Head of caudate nucleus (tissue), 42 donors: ENCODE results near the gene MBD3L1.
A peak's percentile ranks its signal among the peaks of the same experiment; 100 is the strongest.

Experiments
- DNase-seq, 42 donors: peaks; one replicate each; pipeline versions ENCODE4 v3.0.0 to v3.0.0-alpha.2; 2020 to 2021; ENCODE audit warnings: mixed read lengths in 7 of 42
- intact Hi-C: fragments of 100-400 bp; cut with DNase I; formaldehyde crosslinking; loops from one replicate; pipeline ENCODE4 v1.15.0; 2022

The MBD3L1 gene

DNA sequence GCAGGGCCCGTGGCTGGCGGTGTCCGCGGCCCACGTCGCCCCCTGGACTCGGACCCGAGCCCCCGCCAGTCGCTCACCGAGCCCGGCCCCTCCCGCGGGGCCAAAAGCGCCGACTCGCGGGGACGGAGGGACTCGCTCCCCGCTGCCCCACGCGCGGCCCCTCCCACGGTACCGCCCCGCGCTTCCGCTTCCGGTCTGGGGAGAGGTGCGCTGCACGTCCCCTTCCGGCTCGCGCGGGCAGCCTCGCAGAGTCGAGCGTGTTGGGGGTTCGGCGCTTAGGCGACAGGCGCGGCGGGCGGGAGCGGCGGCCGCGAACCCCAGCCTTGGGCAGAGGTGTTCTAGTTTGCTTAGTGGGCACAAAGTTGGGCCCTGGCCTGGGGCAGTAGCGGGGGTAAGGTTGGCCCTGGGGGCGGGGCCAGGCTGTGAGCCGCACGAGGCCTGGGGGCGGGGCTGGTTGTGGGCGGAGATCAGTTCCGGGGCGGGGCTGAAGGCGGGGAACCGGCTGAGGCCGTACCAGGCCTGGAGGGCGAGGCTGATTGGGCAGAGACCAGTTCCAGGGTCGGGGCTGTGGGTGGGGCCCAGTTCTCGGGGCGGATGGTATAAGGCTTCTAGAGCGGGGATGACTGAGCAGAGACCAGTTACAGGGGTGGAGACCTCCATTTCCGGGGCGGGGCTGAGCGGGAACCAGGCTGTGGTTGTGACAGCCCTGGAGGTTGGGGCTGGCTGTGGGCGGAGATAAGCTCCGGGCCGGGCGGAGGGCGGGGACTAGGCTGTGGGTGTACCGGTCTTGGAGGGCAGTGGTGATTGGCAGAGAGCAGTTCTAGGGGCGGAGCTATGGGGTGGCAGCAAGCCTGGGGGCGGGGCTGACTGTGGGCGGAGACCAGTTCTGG lies at the start of gene MBD3L1, which contains the start of gene ZNF558:
MBD3L1 (plus strand) TSS at position 246 of the 890 bp plus-strand sequence. CDS start 10,302 bp downstream, outside the sequence.
ZNF558 (minus strand) TSS at position 173 of the 890 bp plus-strand sequence. CDS start 9,645 bp downstream, outside the sequence.
- peak; percentile 97 to 100 (median 99) for DNase-seq
- intact Hi-C loops: no loop called here

GRCh38 chr19:8794823-8795222 lies 37.4 kb upstream of the MBD3L1 start:
- intact Hi-C loops: no loop called here
- DNase-seq: no peak

DNA sequence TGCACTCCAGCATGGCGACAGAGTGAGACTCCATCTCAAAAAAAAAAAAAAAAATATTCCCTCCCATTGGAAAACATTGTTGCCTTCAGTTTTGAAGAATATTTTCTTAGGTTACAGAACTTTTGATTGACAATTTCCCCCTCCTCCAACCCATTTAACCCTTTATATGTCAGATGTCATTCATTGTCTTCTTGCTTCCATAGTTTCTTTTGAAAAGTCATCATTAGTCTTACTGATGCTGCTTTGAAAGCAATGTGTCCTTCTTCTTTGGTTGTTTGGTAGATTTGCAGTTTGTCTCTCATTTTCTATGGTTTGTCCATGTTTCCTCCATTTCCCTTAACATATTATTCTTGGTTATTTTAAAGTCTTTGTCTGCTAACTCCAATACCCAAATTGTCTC lies 25.5 kb upstream of the MBD3L1 start:
- DNase-seq: no peak
- intact Hi-C loops: no loop called here

DNA sequence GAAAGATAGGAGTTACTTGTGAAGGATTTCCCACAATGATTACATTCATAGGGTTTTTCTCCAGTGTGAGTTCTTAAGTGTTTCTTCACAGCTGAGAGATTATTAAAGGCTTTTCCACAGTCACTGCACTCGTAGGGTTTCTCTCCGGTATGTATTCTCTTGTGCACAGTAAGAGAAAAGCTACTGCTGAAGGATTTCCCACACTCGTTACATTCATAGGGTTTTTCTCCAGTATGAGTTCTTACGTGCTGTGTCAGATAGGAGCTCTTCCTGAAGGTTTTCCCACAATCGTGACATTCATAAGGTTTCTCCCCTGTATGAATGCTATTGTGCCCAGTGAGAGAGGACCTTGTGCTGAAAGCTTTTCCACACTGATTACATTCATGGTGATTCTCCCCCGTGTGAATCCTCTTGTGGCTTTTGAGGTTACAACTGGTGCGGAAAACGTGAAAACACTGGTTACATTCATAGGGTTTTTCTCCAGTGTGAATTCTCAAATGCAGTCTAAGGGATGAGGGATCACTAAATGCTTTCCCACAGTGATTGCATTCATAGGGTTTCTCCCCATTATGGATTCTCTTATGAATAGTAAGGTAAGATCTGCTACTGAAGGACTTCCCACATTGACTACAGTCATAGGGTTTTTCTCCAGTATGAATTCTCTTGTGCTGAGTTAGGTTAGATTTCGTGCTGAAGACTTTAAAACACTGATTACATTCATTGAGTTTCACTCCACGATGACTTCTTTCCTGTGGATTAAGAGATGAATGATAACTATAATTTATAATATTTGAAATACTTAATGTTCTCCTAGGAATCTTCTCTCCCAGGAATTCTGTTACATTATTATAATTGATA lies 20.6 kb upstream of the MBD3L1 start:
- intact Hi-C loops: no loop called here
- DNase-seq: no peak

GRCh38 chr19:8814176-8814575 lies 18.0 kb upstream of the MBD3L1 start:
- DNase-seq: no peak
- intact Hi-C loops: no loop called here

- intact Hi-C loops: no loop called here
- DNase-seq: no peak
Measured at GRCh38 chr19:8815780-8816179, 16.4 kb upstream of the MBD3L1 start.

- no peak for DNase-seq
- intact Hi-C loops: no loop called here
Measured at GRCh38 chr19:8820234-8820633, 11.9 kb upstream of the MBD3L1 start.

DNA sequence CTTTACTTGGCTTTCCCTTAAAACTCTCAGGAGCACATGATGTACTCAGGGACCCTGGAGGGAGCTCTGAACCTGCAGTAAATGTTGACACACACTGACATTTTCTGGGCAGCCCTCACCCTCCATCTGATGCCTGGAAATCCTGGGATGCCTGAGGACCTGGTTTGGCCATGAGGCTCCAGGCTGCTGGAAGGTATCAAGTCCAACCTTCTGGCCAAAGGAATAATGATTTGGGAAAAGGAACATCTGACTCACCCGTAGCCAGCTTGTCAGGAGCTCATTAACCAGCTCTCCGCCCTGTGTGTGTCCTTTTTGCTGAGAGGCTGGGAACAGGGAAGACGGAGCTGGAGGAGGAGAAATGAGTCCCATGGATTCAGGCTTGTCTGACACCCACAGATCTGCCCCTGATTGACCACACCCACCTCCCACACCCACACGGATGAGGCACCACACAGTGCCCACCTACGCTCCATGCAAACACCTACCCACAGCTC lies 10.4 kb upstream of the MBD3L1 start:
- intact Hi-C loops: no loop called here
- no peak for DNase-seq

- DNase-seq: no peak
- intact Hi-C loops: no loop called here
Measured at GRCh38 chr19:8826371-8826770, 5.8 kb upstream of the MBD3L1 start.

DNA sequence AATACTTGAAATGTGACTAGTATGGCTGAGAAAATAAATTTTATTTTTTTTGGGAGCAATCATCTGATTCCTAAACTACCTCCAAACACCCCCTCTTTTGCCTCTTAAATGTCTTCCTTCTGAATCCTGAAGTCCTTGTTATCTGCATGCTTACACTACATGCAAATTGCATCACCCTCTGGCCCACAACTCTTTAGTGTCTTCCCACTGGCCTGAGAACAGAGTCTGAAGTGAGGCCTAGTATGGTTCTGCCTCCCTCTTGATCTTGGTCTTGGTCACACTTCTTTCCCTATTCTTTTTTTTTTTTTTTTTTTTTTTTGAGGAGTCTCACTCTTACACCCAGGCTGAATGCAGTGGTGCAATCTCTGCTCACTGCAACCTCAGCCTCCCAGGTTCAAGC lies 4.9 kb upstream of the MBD3L1 start:
- no peak for DNase-seq
- intact Hi-C loops: no loop called here

DNA sequence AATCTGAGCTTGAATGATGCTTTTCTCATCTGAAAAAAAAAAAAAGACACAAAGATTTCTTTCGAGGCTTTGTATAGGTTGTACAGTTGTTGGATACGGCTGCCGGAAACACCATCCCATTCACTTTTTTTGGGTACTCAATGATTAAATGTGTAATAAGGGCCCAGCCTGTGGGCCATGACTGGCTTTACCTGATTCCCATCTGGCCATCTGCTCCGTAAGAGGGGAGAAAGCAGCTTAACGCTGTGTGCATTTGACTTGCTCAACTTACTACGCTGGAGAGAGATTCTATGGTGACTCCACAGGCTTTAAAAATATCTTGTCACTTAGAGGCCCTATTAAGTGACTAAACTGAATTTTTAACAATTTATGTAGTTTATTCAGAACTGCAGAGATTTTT lies 804 bp upstream of the MBD3L1 start:
- intact Hi-C loops: no loop called here
- no peak for DNase-seq

DNA sequence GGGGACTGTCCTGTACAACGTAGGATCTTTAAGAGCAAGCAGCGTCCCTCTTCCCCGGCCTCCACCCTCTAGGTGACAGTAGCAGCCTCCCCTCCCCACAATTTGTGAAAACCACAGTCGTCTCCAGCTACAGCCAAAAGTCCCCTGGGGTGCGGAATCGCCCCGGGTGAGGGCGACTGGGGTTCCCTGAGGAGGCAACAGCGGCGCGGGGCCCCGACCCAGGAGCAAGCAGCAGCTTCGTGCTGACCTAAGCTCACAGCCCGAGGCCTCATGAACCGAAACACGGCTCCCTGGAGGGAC lies 395 bp upstream of the MBD3L1 start:
- no peak for DNase-seq
- intact Hi-C loops: no loop called here

GRCh38 chr19:8835446-8835845 lies 3.3 kb downstream of the MBD3L1 start:
- intact Hi-C loops: no loop called here
- no peak for DNase-seq

DNA sequence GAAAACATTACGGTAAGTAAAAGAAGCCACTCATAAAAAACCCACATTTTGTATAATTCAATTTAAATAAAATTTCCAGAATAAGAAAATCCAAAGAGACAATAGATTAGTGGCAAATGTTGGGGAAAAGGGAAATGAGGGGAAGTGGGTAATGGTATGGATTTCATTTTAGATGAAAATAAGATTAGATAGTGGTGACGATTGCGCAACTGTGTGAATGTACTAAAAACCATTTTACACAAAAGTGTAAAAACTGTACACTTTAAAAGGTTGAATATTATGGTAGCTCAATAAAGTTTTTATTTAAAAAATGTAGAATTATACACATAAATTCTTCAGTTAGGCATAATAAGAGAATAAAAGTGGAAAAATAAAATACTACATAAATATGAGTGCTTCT lies 3.7 kb downstream of the MBD3L1 start:
- intact Hi-C loops: no loop called here
- no peak for DNase-seq

GRCh38 chr19:8840708-8841107 lies 8.5 kb downstream of the MBD3L1 start:
- DNase-seq: no peak
- intact Hi-C loops: no loop called here

- no peak for DNase-seq
Measured at GRCh38 chr19:8846819-8847218, 14.6 kb downstream of the MBD3L1 start.

DNA sequence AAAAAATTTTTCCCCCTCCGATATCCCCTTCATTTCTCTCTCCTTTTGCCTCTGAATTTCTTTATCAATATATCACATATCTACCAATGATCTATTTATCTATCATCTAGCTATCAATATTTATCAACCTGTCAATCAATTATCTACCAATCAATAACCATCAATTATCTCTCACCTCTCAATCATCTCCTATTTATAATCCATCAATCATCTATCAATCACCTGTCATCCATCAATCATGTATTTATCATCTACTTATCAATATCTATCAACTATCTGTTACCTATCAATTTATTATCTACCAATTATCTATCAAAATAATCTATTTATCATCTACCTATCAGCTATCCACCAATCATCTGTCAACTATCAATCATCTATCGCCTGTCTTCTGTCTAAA lies 17.1 kb downstream of the MBD3L1 start:
- DNase-seq: no peak
- intact Hi-C loops: no loop called here

More at GRCh38 chr19:8846819-8847218, 14.6 kb downstream of the MBD3L1 start:
- intact Hi-C loops: no loop called here

DNA sequence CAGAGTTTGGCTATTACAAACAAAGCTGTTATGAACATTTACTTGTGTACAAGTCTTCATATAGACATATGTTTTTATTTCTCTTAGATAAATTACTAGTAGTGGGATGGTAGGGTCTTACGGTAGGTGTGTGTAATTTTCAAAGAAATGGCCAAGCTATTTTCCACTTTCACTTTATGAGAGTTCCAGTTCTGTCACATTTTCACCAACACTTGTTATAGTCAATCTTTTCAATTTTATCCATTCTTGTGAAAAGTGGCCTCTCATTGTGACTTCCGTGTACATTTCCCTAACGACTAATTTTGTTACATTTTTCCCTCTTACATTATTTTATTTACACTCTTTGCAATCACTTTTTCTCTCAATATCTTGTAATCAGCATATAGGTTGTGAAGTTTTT lies 18.3 kb downstream of the MBD3L1 start:
- intact Hi-C loops: no loop called here

GRCh38 chr19:8858260-8858659 lies 26.1 kb downstream of the MBD3L1 start:
- intact Hi-C loops: no loop called here

More for the DNA sequence above, 18.3 kb downstream of the MBD3L1 start:
- no peak for DNase-seq

GRCh38 chr19:8866344-8866743 lies 34.2 kb downstream of the MBD3L1 start:
- intact Hi-C loops: no loop called here

More at GRCh38 chr19:8858260-8858659, 26.1 kb downstream of the MBD3L1 start:
- no peak for DNase-seq

More at GRCh38 chr19:8866344-8866743, 34.2 kb downstream of the MBD3L1 start:
- no peak for DNase-seq
